C4-2B (cell line): Measurements from ENCODE around the gene CAMTA2.

Experiments used
- CTCF ChIP-seq: fragments of 450-650 bp; conservative IDR thresholded peaks from 2 replicates; pipeline ENCODE4 v1.5.1; 2017; ENCODE audit warnings: mild to moderate bottlenecking
- ZFX ChIP-seq: fragments of 450-650 bp; IDR thresholded peaks from 2 replicates; pipeline ENCODE4 v1.6.1; 2017

- no peak for TF ChIP-seq CTCF
- TF ChIP-seq ZFX = no peak
Observed at GRCh38 chr17:4941319-4941610, 46.2 kb downstream of the CAMTA2 start.
